Activated T-cell treated with anti-CD3 and anti-CD28 coated beads for 4 hours (primary cell): ENCODE data around the gene EDDM13.
"Not testable (repeated sequence)": the region's sequence is repeated elsewhere in the genome, so short reads cannot be mapped to it uniquely, and the experiment has no call there.

Experiments used
- DNase-seq: peaks from one replicate; pipeline ENCODE4 v3.0.0-alpha.2; 2020

The EDDM13 gene, protein sequence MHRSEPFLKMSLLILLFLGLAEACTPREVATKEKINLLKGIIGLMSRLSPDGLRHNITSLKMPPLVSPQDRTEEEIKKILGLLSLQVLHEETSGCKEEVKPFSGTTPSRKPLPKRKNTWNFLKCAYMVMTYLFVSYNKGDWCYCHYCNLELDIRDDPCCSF

DNA sequence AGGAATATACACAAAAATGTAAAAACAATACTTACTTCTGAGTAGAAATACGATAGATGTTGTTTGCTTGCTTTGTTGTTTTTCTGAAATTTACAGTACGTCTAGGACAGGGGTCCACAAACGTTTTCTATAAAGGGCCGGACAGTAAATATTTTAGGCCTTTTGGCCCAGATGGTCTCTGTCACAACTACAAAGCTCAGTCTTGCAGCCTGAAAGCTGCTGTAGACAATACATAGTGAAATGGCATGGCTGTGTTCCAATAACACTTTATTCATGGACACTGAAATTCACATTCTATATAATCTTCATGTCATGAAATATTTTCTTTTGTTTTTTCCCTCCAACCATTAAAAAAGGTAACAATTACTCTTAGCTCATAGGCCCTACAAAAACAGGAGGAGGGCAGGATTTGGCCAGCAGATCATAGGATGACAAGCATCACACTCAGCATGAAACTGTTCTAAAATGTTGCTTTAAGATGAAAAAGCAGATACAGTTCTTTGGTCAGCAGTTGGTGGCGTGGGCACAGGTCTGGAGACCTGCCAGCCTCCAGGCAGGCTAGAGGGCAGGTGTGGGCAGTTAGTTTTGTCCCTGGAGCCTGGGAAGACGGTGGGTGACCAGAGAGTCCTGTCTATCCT lies at the start of gene EDDM13:
TSS of gene EDDM13 (plus strand) at position 588 of the 638 bp plus-strand sequence. CDS start 87 bp downstream, outside the sequence.
- no peak for DNase-seq

DNA sequence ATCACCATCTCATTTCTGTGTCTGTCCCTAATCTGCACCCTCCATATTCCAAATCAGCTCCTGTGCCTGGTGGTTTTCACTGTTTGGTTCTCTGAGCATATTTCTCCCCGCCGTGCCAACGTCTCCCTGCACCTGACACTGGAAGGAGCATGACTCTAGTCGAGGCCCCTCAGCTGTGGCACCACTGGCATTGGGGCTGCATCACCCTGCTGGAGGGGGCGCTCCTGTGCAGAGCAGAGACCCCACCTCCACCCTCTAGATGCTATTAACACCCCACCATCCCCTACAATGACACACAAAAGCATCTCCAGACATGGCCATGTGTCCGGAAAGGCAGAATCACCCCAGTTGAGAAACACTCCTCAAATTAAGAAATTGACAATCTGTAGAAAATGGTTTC lies 49.6 kb upstream of the EDDM13 start:
- DNase-seq, result no peak

DNA sequence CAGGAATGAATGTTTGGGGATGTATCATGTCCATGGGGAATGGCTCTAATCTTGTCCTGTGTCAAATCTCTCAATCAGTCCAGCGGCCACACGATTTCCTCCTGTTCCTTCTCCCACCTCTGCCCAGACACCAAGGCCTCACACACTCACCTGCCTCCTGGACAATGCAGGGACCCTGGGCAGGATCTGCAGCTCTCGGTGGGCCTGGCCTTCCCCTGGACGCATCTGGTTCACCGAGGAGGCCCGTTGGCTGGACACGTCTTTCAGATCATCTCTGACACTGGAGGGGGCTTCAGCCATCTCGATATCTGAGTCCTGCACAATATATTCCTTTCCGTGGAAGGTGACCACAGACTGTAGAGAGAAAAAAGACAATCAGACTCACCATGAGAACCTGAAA lies 49.1 kb upstream of the EDDM13 start:
- DNase-seq, result no peak

DNA sequence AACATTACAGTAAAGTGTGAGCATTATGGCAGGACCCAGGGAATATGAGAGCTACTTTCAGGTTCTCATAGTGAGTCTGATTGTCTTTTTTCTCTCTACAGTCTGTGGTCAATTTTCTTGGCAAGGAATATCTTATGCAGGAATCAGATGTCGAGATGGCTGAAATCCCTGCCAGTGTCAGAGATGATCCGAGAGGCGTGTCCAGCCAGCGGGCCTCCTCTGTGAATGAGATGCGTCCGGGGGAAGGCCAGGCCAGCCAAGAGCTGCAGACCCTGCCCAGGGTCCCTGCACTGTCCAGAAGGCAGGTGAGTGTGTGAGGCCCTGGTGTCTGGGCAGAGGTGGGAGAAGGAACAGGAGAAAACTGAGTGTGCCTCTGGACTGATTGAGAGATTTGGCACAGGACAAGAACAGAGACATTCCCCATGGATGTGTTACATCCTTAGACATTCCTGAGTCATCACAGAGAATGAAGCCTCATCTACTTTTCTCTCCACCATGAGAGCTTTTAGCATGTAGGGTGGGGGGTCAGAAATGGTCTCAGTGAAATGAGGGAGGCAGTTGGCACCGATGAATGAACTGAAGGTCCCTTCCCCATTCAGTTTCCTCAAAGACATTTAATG lies 27.3 kb upstream of the EDDM13 start:
- no peak for DNase-seq

DNA sequence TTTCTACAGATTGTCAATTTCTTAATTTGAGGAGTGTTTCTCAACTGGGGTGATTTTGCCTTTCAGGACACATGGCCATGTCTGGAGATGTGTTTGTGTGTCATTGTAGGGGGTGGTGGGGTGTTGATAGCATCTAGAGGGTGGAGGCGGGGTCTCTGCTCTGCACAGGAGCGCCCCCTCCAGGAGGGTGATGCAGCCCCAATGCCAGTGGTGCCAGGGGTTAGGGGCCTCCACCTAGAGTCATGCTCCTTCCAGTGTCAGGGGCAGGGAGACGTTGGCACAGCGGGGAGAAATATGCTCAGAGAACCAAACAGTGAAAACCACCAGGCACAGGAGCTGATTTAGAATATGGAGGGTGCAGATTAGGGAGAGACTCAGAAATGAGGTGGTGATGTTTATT lies 26.8 kb upstream of the EDDM13 start:
- DNase-seq, result not testable (repeated sequence)

DNA sequence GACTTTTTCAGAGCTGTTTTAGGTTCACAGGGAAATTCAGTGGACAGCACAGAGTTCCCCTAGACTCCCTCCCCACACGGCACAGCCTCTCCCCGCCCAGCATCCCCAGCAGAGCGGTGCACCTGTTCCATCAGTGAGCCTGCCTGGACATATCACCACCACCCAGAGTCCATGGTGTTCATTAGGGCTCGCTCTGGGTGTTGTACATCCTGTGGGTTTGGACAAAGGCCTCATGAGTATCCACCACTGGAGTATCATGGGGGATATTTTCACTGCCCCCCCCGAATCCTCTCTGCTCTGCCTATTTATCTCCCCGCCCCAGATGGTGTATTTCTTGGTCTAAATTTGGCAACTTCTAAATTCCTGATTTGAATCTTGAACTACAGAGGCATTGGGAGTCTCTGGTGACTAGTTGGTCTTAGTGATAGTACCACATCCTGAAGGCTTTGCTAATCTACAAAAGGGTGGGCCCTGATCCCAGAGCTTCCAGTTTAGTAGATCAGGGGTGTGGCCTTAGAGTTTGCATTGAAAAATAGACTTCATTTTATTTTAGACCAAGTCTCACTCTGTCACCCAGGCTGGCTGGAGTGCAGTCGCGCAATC lies 23.7 kb upstream of the EDDM13 start:
- DNase-seq, result not testable (repeated sequence)

DNA sequence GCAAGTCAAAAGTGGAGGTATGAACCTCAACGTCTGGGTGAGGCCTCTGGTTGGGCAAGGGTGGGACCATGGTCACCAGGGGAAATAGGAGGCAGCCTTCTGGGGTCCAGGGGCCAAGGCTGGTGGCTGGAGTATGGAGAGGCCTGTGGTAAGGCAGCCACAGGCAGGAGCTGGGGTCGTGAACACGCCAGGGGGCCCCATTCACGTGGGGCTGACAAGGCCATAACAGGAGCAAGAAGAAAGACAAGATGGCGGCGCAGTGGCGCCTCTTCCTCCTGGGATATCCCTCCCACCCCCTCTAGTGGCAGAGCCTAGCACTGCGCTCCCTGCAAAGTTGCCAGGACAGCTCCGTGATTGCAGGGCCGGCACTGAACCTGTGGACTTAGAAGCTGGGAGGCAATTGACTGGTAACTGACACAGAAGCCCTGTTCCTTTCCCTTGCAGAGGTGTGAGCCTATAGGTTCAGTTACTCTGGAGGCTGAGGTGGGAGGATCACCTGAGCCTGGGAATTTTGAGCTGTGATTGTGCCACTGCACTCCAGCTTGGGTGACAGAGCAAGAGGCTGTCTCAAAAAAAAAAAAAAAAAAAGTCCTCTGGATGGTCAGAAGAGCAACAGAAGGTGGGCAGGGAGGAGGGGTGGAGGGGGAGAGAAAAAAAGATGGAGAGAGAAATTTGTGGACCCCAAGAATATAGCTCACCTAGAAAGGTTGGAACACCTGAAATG lies 19.7 kb upstream of the EDDM13 start:
- DNase-seq, result peak; percentile 55

DNA sequence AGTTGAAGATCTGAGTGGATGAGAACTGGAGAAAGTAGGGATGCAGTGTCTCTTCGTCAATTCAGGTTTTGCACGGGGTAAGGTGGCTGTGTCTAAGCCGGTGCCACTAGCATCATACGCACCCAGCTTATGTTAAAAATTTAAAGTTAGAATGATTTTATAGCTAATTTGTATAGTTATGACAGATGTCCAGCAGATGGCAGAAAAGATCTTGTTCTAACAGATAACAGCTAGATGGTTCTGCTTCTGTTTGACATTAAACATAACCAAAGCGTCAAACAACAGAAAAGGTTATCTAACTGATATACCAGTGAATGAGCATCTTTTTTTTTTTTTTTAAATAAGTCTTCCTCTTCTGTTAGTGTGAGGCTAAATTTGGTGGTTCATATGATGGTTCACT lies 18.8 kb upstream of the EDDM13 start:
- no peak for DNase-seq

DNA sequence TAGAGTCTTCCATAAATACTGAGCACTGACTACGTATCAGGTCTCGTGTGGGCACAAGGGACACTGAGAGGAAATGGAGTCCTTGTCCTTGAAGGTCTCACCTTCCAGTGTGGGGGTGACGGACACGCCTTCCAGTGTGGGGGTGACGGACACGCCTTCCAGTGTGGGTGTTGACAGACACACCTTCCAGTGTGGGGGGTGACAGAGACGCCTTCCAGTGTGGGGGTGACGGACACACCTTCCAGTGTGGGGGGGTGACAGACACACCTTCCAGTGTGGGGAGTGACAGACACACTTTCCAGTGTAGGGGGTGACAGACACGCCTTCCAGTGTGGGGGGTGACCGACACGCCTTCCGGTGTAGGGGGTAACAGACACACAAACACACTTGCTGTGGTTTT lies 14.3 kb upstream of the EDDM13 start:
- no peak for DNase-seq

DNA sequence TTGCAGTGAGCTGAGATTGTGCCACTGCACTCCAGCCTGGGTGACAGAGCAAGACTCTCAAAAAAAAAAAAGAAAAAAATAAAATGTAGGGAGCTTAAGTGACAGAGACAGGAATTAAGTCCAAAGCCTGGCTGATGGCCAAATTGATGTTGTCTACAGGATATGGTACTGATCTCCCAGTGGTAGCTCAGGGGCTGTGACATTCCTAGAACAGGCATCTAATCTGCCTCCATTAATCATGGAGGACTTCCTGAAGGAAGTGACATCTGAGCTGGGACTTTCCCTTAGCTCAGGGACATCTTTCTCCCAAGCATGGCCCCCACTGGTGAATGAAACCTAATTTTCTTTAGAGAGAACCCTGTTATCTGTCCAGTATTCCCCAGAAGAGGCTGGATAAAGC lies 11.4 kb upstream of the EDDM13 start:
- DNase-seq, result no peak

DNA sequence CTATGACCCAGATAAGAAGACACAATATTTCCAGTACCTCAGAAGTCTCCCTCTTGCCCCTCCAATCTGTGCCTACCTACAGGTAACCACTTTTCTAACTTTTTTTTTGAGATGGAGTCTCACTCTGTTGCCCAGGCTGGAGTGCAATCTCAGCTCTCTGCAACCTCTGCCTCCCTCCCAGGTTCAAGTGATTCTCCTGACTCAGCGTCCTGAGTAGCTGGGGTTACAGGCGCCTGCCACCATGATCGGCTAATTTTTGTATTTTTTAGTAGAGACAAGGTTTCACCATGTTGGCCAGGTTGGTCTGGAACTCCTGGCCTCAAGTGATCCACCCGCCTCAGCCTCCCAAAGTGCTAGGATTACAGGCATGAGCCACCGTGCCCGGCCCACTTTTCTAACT lies 10.6 kb upstream of the EDDM13 start:
- not testable (repeated sequence) for DNase-seq

DNA sequence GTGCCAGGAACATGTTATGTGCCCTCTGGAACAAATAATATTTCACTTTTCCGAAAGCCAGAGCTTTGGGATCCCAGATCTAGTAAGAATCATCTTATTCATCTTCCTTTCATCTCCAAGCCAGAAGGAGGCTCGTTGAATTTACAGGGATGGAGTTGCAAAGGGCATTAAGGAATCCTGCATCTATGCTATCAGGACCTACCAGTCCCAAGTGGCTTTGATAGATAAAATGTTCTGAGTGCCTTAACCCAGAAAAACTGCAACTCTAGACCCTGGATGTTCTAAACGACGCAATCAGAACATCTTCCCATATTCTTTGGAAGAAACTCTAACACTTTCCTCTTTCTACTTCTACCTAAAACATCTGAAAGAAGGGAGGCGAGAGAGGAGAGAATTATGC lies 9.2 kb upstream of the EDDM13 start:
- no peak for DNase-seq

DNA sequence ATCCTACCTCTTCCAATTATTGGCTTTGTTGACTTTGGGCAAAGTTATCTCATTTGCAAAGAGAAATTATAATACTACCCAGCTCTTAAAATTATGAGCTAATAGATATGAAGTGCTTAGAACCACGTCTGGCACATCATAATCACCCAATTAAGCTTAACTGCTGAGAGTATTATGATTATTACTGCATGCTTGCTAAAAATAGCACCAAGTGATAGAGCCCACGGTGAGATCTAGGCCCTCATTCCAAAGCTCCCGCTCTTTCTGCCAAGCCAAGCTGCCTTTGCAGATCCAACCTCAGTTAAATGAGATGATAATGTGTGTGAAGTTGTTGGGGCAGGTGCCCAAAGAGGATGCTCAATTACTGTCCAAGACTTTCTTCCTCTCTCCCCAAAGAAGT lies 6.5 kb upstream of the EDDM13 start:
- DNase-seq, result no peak

DNA sequence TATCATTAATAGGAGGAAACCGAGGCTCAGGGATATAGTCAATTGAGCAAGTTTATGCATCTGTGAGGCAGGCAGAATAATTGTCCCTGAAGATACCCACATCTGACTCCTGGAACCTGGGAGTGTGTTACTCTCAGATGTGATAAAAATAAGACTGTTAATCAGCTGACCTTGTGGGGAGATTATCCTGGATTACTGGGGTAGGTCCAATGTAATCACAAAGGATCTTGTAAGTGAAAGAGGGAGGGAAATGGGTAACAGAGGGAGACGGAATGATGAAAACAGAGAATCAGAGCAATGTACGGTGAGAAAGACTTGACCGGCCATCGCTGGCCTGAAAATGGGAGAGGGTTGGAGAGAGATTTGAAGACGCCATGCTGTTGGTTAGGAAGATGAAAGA lies 3.2 kb upstream of the EDDM13 start:
- no peak for DNase-seq

DNA sequence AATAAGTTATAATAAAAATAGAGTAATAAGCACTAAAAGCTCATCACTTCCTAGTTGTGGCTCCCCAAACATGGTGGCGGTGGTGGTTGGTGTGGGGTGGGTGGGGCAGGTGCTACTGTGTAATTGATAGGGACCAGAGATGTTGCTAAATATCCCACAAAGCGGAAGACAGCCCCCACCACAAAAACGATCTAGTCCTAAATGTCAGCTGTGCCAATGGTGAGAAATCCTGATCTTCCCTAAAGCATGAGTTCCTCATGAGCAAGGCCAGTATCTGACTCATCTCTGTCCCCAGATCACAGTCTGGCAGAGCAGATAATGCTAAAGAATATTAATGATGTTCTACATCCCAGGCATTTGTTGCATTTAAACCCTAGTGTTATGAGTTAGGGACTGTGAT lies 1.9 kb upstream of the EDDM13 start:
- no peak for DNase-seq

DNA sequence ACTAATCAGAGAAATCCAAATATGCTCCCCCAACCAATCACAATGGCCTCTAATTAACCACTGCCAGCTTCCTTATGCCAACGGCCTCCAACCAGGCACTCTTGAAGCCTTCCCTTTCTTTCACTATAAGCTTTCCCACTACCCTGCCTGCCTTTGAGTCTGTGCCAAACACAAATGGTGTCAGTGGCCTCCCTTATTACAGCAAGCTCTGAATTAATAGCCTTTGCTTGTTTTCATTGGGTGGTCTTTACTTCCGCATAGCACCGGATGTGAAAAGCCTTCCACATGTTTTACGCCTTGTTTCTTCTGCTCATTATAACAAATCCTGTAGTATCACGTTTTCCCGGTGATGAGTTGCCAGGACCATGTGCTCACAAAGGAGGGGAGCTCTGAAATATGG lies 1.4 kb upstream of the EDDM13 start:
- DNase-seq, result no peak

DNA sequence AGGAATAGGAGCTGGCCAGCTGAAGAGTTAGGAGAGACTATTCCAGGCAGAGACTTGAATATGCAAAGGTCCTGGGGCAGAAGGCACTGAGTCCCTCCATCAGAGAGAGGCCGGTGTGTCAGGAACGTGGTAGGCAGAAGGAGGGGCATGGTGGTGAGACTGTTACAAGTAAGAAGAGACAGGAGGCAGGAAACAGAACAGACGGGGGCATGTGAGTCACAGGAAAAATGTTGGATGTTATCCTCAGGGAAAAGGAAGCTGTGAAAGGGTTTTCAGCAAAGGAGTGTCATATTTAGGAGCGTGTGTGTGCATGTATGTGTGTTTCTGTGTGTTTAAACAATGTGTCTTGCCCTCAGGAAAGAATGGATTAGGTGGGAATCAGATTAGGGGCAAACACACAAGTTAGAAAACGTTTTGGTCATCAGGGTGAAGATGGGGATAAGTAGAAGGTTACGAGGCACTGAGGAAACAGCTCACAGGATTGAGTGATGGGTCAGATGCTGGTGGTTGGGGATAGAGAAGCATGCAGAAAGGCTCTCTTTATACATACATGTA lies 1.1 kb downstream of the EDDM13 start:
- no peak for DNase-seq

DNA sequence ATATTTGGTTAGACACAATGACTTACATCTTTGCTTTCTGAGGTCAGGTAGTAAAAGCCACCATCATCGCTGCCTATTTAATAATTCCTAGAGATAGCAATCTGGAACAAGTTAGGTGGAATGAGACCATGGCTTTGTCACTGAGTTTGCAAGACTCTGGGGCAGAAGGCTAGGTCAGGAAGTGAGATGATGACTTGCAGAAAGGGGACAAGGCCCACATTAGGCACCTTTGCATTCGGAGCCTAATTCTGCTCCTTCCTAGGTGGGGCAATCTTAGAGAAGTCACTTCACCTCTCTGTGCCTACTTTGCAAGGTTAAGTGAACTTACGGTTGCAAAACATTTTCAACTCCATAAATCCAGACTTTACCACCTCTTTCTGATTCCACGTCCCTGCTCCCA lies 10.3 kb downstream of the EDDM13 start:
- DNase-seq, result no peak

DNA sequence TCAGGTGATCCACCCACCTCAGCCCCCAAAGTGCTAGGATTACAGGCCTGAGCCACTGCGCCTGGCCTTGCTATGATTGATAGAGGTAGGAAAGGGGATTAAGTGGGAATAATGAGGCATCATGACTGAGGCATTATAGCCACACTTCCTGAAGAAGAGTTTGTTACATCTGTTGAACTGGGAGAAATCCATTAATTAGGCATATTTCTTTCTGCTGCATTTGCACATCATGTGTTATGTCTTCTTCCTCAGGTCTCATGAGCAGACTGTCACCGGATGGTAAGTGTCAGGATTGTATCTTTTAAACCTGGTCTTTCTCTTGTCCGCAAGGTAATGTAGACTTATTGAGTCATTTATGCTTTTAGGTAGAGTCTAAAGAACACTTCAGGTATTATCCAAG lies 12.2 kb downstream of the EDDM13 start:
- DNase-seq, result no peak

DNA sequence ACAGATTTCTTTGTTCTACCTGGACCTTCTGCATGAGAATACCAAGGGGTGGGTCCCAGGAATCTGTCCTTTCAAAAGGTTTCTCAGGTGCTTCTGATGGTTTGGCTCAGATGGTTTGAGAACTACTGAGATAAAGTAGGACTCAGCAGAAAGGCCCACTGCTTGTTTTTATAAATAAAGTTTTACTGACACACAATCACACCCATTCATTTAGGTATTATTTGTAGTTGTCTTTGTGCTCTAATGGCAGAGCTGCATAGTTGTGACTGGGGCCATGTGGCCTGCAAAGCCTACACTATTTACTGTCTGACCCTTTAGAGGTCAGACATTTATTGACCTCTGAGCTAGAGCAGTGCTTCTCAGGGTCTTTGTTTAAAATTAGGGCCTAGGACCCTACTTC lies 17.6 kb downstream of the EDDM13 start:
- no peak for DNase-seq

DNA sequence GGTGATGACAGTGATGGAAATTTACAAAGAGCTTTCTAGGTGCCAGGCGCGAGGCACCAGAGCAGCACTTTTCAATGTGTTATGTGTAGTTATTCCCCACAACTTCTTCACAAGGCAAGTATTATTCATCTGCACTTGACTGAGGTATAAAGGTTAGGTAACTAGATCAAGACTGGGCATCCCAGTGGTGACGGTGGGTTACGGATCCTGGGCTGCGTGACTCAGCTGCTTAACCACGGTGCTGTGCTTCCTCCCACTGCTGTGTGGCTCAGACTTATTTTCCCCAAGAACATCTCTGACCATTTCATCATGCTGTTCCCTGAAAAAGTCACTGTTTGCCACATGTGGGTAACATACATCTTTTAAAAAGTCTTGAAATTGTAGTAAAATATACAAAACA lies 19.3 kb downstream of the EDDM13 start:
- no peak for DNase-seq

DNA sequence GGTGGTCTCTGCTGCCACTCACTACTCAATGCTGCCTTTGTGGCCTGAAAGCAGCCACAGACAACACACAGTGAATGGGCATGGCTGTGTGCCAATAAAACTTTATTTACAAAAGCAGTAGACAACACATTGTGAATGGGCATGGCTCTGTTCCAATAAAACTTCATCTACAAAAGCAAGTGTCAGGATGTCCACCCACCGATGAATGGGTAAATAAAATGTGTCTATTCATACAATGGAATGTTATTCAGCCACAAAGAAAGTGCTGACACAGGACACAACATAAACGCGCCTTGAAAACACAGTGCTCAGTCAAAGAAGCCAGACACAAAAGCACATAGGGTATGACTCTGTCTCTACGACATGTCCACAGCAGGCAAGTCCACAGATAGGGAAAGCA lies 22.0 kb downstream of the EDDM13 start:
- DNase-seq, result no peak
